ENCODE measurements around the gene GDNF.

GDNF gene

DNA sequence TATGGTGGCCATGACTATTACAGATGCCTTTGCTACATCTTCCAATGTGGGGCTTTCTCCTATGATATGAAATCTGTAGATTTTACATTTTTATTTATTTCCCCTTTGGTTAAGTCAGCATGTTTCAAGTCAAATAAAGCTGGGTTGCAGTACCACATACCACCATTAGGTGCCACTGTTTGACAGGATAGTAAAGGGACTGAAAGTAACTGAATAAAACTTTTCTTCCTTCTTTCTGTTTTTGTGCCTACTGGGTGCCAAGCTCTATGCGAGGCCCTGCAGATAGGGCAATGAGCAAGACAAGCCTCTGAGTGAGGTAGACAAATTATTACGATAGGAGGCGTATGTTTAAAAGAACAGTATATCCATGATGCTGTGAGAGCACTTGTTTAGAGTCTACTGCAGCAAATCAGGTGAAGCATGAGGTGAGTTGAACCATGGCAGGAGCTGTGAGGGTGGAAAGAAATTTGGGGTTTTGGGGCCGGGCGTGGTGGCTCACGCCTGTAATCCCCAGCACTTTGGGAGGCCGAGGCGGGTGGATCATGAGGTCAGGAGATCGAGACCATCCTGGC, 64.8 kb downstream of the GDNF start:
- no peak overlapping the region for H3K4me3 Mint-ChIP-seq
- H3K36me3 Mint-ChIP-seq (ENCODE audit: low read depth) = no peaks in the 10 kb centered on the region
- H3K4me1 Mint-ChIP-seq = peaks cover 16% of the 10 kb centered on the region
- H3K27me3 Mint-ChIP-seq (ENCODE audit: low read depth) = peaks cover 3% of the 10 kb centered on the region
- H3K9me3 Mint-ChIP-seq = peaks cover 12% of the 10 kb centered on the region
- no peak overlapping the region for H3K27ac Mint-ChIP-seq
- TF ChIP-seq, protein P1, sequence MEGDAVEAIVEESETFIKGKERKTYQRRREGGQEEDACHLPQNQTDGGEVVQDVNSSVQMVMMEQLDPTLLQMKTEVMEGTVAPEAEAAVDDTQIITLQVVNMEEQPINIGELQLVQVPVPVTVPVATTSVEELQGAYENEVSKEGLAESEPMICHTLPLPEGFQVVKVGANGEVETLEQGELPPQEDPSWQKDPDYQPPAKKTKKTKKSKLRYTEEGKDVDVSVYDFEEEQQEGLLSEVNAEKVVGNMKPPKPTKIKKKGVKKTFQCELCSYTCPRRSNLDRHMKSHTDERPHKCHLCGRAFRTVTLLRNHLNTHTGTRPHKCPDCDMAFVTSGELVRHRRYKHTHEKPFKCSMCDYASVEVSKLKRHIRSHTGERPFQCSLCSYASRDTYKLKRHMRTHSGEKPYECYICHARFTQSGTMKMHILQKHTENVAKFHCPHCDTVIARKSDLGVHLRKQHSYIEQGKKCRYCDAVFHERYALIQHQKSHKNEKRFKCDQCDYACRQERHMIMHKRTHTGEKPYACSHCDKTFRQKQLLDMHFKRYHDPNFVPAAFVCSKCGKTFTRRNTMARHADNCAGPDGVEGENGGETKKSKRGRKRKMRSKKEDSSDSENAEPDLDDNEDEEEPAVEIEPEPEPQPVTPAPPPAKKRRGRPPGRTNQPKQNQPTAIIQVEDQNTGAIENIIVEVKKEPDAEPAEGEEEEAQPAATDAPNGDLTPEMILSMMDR (IDR thresholded peaks at IDR 0.05; ENCODE audit: unreplicated experiment in 3 of 3) = peak in 2 of 3 experiments; percentile 27 to 45

DNA sequence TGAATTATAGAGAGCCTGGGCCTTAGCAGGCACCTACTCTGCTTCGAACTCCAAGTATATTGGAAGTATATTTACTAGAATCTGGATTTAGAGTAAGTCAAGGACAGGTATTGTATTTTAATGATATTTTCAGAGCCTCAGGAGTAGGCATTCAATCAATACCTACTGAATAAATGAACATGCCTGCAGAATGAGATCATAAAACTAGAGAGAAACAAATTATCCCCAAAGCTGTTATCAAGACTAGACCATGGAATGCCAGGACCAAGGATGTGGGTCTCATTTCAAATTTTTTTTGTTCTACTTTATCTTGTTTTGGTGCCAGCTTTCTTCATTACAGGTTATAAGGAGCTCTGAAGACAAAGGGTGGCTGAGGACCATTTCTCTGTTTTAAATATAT, 66.0 kb downstream of the GDNF start:
- H3K27ac Mint-ChIP-seq = no peak overlapping the region
- H3K4me1 Mint-ChIP-seq = peaks cover 16% of the 10 kb centered on the region
- peaks cover 3% of the 10 kb centered on the region for H3K27me3 Mint-ChIP-seq (ENCODE audit: low read depth)
- H3K36me3 Mint-ChIP-seq (ENCODE audit: low read depth) = no peaks in the 10 kb centered on the region
- H3K4me3 Mint-ChIP-seq = no peak overlapping the region
- TF ChIP-seq, protein P1 (IDR thresholded peaks at IDR 0.05; ENCODE audit: unreplicated experiment in 3 of 3) = no peak
- H3K9me3 Mint-ChIP-seq = peaks cover 12% of the 10 kb centered on the region

DNA sequence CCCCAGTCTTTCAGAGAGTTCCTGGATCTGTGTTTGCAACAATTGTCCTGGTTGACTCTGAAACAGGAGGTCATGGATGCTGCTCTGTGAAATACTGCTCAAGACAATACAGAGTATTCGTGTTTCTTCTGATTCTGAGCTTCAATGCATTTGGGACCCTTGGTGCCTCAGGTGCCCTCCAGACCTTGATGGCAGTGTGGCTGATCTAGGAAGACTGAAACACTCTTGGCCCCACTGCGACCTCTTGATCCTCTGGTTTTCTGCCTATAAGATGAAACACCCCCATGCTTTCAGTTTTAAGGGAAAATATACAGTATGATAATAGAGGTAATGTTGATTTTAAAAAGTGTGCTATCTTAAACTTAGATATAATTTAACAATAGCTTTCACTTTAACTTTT, 67.6 kb downstream of the GDNF start:
- H3K4me1 Mint-ChIP-seq = peaks cover 16% of the 10 kb centered on the region
- TF ChIP-seq, protein P1 (IDR thresholded peaks at IDR 0.05; ENCODE audit: unreplicated experiment in 3 of 3) = no peak
- H3K27ac Mint-ChIP-seq = no peak overlapping the region
- H3K27me3 Mint-ChIP-seq (ENCODE audit: low read depth) = peaks cover 3% of the 10 kb centered on the region
- no peak overlapping the region for H3K4me3 Mint-ChIP-seq
- H3K36me3 Mint-ChIP-seq (ENCODE audit: low read depth) = no peaks in the 10 kb centered on the region
- H3K9me3 Mint-ChIP-seq = peaks cover 12% of the 10 kb centered on the region

DNA sequence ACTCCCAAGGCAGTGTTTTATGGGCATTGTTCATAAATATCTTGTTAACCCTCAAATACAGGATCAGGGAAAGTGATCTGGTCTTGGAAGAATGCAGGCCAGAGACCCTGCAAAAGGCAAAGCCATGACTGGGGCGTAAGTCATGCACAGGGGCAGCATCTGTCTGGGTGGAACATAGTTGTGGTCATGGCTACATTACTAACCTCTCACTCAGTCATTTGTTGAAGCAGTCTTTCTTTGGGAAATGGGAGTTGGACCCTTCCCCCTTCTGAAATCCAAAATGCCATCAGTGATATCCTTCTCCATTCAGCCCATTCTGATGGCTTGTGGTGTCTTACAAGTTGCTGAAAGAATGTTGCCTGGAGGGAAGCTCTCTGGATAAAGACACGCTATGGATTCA, 68.1 kb downstream of the GDNF start:
- TF ChIP-seq, protein P1 (IDR thresholded peaks at IDR 0.05; ENCODE audit: unreplicated experiment in 3 of 3) = no peak
- no peak overlapping the region for H3K27ac Mint-ChIP-seq
- H3K36me3 Mint-ChIP-seq (ENCODE audit: low read depth) = no peaks in the 10 kb centered on the region
- no peak overlapping the region for H3K4me3 Mint-ChIP-seq
- H3K27me3 Mint-ChIP-seq (ENCODE audit: low read depth) = peaks cover 3% of the 10 kb centered on the region
- peaks cover 14% of the 10 kb centered on the region for H3K4me1 Mint-ChIP-seq
- peaks cover 12% of the 10 kb centered on the region for H3K9me3 Mint-ChIP-seq

DNA sequence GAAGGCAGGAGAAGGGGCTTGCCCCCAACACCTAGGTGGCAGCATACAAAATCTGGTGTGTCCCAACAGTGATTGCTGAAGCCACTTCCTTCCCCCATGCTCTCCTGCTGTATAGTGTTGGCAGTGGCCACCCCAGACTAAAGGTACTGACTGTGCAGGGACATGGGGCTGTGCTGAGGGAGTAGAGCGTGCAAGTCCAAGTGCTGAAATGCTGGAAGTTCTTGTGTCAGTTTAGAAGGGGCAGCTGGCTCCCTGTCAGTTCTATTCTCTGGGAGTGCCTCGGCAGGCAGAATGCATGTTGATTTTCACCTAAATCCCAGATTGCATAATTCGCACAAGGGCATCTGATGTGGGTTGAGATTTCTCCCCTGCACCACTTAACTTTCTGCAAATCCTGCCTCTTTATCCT, 68.6 kb downstream of the GDNF start:
- Mint-ChIP-seq H3K4me1 (peaks cover 11% of the 10 kb centered on the region), H3K27me3 (ENCODE audit: low read depth) (peaks cover 3% of the 10 kb centered on the region), H3K9me3 (peaks cover 12% of the 10 kb centered on the region), H3K36me3 (ENCODE audit: low read depth) (no peaks in the 10 kb centered on the region), H3K27ac (no peak overlapping the region), H3K4me3 (no peak overlapping the region)
- TF ChIP-seq, protein P1 (IDR thresholded peaks at IDR 0.05; ENCODE audit: unreplicated experiment in 3 of 3) = no peak

DNA sequence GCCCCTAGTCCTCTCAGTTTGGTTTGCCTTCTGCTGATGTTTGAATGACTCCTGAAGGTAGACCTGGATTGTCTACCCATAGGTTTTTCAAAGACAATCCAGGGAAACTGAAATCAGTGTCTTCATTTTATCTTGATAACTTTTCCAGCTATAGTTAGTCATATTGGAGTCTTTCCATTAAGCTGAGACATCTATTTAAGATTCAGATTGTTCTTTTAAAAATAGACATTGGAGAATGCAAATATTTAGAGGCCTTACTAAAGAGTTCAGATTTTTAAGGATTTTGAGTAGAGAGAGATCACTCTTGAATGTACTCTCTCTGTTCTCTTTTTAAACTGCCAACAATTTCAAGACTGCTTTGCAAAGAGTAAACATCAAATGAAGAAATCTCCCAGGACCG, 69.1 kb downstream of the GDNF start:
- Mint-ChIP-seq H3K4me1 (peaks cover 11% of the 10 kb centered on the region), H3K27ac (no peak overlapping the region), H3K36me3 (ENCODE audit: low read depth) (no peaks in the 10 kb centered on the region), H3K9me3 (peaks cover 9% of the 10 kb centered on the region), H3K27me3 (ENCODE audit: low read depth) (peaks cover 3% of the 10 kb centered on the region), H3K4me3 (no peak overlapping the region)
- TF ChIP-seq, protein P1 (IDR thresholded peaks at IDR 0.05; ENCODE audit: unreplicated experiment in 3 of 3) = no peak
